Natural killer cell treated with Interleukin-12 subunit alpha and Interleukin-12 subunit beta and Interleukin-15 and Interleukin-18, amount 100 ng/mL, for 72 hours (primary cell): ENCODE results near the gene IPPK. TPM values are rescaled to one million over a fixed set of nuclear protein-coding genes. Genes with fewer than 3 reads are reported as not detected.

Experiments
- ATAC-seq, 2 donors: fragments of 150-1000 bp; cut with Tn5 transposase in 1 of 2; sonication (Bioruptor Pico), chemical (Tn5 transposase) in 1 of 2; 2 replicates each; pipeline ENCODE4 v1.10.0; 2021
- DNase-seq: peaks from one replicate; pipeline ENCODE4 v3.0.0; 2022; ENCODE audit warnings: low spot score
- H3K27ac Mint-ChIP-seq, 2 donors: 1 replicate in 1 of 2; 2 replicates in 1 of 2; pipeline ENCODE4 v1.8.0; 2022; ENCODE audit warnings: mixed read lengths in 2 of 2, mild to moderate bottlenecking in 1 of 2, moderate library complexity in 1 of 2
- H3K27me3 Mint-ChIP-seq, 2 donors: 1 replicate in 1 of 2; 2 replicates in 1 of 2; pipeline ENCODE4 v1.8.0; 2022; ENCODE audit warnings: mixed read lengths in 2 of 2
- H3K36me3 Mint-ChIP-seq: one replicate; pipeline ENCODE4 v1.8.0; 2022; ENCODE audit warnings: mixed read lengths
- H3K4me1 Mint-ChIP-seq, 2 donors: 1 replicate in 1 of 2; 2 replicates in 1 of 2; pipeline ENCODE4 v1.8.0; 2022; ENCODE audit warnings: low read depth in 2 of 2, mixed read lengths in 2 of 2, mild to moderate bottlenecking in 1 of 2
- H3K4me3 Mint-ChIP-seq: one replicate; pipeline ENCODE4 v1.8.0; 2022; ENCODE audit warnings: mixed read lengths
- H3K9me3 Mint-ChIP-seq: 2 replicates; pipeline ENCODE4 v1.8.0; 2022; ENCODE audit warnings: mixed read lengths
- total RNA-seq, 2 donors: library from RNA; stranded (reverse); gene quantifications; one replicate each; pipeline ENCODE4 v1.2.3, GENCODE V29; 2022

The IPPK gene, protein sequence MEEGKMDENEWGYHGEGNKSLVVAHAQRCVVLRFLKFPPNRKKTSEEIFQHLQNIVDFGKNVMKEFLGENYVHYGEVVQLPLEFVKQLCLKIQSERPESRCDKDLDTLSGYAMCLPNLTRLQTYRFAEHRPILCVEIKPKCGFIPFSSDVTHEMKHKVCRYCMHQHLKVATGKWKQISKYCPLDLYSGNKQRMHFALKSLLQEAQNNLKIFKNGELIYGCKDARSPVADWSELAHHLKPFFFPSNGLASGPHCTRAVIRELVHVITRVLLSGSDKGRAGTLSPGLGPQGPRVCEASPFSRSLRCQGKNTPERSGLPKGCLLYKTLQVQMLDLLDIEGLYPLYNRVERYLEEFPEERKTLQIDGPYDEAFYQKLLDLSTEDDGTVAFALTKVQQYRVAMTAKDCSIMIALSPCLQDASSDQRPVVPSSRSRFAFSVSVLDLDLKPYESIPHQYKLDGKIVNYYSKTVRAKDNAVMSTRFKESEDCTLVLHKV
- total RNA-seq: 10 to 100 TPM; 11.8 to 21.9 TPM

DNA sequence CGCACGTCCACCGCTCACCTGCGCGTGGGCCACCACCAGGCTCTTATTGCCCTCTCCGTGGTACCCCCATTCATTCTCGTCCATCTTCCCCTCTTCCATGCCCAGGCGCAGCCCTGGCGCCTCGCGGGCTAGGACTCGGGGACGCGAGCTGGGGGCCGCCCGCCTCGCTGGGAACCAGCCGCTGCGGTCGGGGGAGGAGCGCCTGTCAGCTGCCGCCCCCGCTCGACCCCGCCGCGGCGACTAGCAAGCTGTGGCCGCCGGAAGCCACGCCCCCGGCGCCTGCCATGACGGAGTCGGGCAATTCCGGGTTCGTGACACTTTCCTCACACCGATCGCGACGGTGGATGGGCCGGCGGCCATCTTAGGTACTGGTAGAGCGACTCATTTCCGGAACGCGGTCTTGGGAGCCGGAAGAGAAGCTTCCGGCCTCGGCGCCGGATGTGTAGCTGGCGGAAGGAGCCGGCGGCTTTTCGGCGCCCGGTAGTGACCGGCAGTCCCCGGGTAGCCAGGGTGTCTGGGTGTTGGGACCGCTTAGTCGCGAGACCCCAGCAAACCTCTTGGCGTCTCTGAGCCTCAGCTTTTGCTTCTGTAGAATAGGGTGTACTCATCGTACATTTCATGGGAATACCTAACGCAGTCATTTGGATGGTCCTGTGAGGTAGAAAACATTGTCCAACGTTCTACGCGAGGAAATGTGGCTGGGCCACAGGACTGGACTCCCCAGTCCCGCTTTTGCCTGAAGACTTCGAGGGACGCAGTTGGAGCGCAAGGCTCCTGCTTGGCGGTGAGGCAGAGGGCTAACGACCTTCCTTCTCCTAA lies at the start of gene IPPK:
TSS of gene IPPK (minus strand) at position 242 of the 819 bp plus-strand sequence. CDS start at position 99, 143 bp downstream.
- DNase-seq (peak; percentile 100), ATAC-seq (peak; percentile 96 to 98)
- H3K36me3 Mint-ChIP-seq: no peaks in the 10 kb centered on the region
- no peaks in the 10 kb centered on the region for H3K27me3 Mint-ChIP-seq
- H3K9me3 Mint-ChIP-seq: no peaks in the 10 kb centered on the region
- H3K4me1 Mint-ChIP-seq: peaks cover 28 to 30% of the 10 kb centered on the region in 2 donors
- H3K27ac Mint-ChIP-seq: peak within 1 kb of the TSS; percentile 82 to 96
- peak within 1 kb of the TSS; percentile 90 for H3K4me3 Mint-ChIP-seq

DNA sequence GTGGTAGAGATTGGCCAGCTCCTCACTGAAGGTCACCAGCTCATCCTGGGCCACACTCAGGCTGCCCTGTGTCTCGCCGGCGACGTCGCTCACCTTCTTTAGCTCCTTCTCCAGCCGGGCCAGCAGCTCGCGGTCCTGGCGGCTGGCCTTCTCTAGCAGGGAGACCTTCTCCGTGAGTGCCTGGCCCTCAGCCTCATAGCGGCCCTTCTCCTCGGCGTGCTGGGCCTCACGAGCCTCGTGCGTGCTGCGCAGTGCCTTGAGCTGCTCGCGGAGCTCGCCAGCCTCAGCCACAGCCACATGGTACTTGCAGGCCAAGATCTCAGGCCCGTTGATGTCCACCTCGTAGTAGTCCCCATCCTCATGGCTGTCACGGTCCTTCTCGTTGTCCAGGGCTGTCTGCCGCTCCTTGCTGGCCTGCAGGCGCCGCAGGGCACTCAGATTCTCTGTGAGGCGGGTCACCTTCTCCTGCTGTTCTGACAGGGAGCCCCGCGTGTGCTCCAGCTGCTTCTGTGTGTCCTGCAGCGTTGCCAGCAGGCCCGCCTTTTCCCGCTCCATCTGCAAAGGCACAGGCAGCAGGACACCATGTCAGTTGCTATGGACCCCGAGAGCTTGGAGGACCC lies 49.2 kb upstream of the IPPK start:
- Mint-ChIP-seq H3K4me1 (peaks cover 12 to 14% of the 10 kb centered on the region in 2 donors), H3K9me3 (no peaks in the 10 kb centered on the region), H3K36me3 (no peaks in the 10 kb centered on the region), H3K4me3 (no peak overlapping the region), H3K27ac (no peak overlapping the region), H3K27me3 (no peaks in the 10 kb centered on the region)
- DNase-seq (no peak), ATAC-seq (no peak)

DNA sequence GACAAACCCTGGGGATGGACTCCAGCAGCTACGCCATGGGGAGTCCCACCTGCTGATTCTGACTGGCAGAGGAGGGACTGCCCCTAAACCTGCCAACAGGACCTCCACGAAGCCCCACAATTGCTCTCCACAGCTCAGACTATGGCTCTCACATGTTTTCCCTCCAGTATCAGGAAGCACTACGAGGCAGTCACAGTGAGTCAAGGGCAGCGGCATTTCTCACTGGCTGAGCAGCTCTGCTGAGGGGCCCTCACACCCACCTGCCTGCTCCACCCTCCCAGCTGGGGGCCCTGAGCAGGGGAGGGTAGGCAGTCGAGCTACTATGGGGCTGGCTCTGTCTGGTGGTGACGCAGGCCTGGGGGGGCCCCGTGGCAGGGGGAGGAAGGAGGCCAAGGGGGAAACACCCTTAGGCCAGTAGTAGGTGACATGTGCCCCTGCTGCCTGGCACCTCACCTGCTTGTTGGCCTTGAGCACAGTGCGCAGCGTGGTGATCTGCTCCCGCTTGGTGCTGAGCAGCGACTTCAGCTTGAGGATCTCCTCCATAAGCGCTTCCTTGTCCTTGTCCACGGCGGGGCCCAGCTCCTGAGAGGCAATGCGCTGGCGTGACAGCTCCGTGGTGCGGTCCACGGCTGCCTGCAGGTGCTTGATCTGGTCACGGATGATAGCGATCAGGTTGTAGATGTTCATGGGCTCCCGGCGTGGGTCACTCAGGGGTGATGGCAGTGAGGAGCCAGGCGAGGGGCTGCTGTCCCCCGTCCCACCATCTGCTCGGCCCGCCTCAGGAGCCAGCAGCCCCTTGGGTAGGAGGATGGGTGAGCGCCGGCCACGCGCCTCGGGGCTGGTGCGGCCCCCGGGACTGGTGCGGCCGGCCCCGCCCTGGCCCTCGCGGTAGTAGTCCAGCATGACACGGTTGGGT lies 48.4 kb upstream of the IPPK start:
- DNase-seq (no peak), ATAC-seq (no peak)
- Mint-ChIP-seq H3K4me1 (peaks cover 9 to 11% of the 10 kb centered on the region in 2 donors), H3K4me3 (no peak overlapping the region), H3K27ac (no peak overlapping the region), H3K27me3 (no peaks in the 10 kb centered on the region), H3K36me3 (no peaks in the 10 kb centered on the region), H3K9me3 (no peaks in the 10 kb centered on the region)

DNA sequence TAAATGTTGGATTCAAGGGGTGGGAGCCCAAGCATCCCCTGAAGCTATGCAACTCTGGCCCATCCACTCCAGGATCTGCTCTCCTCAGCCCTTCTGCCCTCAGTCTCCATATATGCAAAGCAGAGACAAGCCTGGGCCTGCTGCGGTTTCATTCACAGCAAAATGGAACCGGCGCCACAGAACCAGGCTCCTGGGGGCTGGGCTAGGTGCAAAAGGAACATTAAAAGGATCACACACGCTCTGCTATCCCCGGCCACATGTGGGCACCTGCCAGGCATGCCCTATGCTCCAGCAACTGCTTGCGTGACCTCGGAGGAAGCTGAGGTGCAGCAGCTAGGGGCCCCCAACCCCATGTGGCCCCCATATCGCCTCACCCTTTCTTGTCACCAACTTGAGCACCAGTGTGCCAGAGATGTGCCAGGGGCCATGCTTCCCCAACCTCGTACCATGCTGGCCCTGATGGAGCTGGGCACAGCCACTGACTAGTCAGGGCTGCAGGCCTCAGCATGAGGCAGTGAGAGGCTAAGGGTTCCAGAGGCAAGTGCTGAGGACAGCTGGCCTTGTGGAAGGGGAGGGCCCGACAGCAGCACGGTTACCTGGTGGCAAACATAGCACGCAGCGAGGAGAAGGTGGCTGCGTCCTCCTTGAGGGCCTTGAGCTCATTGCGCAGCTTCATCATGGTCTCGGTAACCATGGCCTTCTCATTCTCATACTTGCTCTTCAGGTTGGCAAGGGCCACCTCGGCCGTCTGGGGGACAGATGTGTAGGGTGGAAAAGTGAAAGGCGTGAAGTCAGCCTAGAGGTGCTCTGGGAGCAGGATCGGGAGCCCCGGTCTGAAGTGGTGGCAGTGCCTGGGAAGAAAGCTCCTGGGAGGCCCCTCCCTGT lies 47.5 kb upstream of the IPPK start:
- Mint-ChIP-seq H3K36me3 (no peaks in the 10 kb centered on the region), H3K4me1 (peaks cover 12 to 14% of the 10 kb centered on the region in 2 donors), H3K27me3 (no peaks in the 10 kb centered on the region), H3K9me3 (no peaks in the 10 kb centered on the region), H3K4me3 (no peak overlapping the region), H3K27ac (no peak overlapping the region)
- no peak for DNase-seq
- ATAC-seq: no peak

DNA sequence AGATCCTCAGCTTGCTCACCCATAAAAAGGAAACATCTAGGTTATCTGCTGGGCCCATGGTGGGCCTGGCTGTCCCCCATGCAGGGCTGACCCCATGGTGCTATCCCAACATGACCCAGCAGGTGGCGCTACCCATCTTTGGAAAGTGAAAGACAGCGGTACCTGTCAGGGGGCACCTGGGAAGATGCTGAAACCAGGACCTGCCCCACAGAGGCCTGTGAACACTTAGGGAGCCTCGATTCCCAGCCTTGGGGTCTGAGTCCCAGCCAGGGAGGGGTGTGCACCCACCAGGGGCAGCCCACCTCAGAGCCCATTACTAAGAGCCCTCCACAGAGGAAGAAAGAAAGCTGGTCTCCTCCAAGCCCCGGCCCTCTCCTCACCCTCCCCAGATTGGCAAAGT lies 46.6 kb upstream of the IPPK start:
- Mint-ChIP-seq H3K9me3 (no peaks in the 10 kb centered on the region), H3K27me3 (no peaks in the 10 kb centered on the region), H3K4me1 (peaks cover 15 to 23% of the 10 kb centered on the region in 2 donors), H3K27ac (no peak overlapping the region), H3K4me3 (no peak overlapping the region), H3K36me3 (no peaks in the 10 kb centered on the region)
- DNase-seq (peak; percentile 74), ATAC-seq (peak; percentile 68 to 73)

DNA sequence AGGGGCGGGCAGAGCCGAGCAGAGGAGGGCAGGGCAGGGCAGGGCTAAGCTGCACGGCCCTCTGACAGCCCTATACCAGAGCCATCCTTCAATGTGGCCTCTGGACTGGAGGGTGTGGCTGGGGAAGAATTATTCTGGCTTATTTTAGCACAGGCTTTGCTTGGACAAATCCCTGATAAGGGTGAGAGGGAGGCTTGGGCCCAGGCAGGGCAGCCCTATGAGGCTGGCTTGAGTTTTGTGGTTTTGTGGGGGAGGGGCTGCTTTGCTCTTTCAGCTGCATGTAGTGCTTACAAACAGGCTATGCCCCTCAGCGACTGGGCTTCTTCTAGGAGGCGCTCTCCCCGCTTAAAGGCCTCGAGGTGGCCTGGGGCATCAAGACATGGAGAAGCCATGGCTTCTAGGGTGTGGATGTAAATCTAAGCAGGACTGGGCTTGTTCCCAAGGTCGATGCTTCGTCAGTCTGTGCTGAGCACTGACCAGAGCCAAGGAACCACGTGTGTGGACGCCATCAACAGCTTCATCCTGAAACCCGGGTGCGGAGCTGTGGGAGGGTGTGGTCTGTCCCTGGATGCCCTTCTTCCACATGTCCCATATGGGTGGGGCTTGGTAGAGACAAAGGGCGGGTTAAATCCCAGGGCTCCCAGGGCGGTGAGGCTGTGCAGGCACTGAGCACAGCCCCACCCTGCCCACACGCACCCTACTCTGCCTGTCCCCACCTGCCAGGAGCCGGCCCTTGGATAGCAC lies 45.7 kb upstream of the IPPK start:
- H3K9me3 Mint-ChIP-seq: no peaks in the 10 kb centered on the region
- no peak overlapping the region for H3K4me3 Mint-ChIP-seq
- no peak for DNase-seq
- H3K27ac Mint-ChIP-seq: no peak overlapping the region
- H3K27me3 Mint-ChIP-seq: no peaks in the 10 kb centered on the region
- peaks cover 10 to 19% of the 10 kb centered on the region in 2 donors for H3K4me1 Mint-ChIP-seq
- ATAC-seq: no peak
- no peaks in the 10 kb centered on the region for H3K36me3 Mint-ChIP-seq

DNA sequence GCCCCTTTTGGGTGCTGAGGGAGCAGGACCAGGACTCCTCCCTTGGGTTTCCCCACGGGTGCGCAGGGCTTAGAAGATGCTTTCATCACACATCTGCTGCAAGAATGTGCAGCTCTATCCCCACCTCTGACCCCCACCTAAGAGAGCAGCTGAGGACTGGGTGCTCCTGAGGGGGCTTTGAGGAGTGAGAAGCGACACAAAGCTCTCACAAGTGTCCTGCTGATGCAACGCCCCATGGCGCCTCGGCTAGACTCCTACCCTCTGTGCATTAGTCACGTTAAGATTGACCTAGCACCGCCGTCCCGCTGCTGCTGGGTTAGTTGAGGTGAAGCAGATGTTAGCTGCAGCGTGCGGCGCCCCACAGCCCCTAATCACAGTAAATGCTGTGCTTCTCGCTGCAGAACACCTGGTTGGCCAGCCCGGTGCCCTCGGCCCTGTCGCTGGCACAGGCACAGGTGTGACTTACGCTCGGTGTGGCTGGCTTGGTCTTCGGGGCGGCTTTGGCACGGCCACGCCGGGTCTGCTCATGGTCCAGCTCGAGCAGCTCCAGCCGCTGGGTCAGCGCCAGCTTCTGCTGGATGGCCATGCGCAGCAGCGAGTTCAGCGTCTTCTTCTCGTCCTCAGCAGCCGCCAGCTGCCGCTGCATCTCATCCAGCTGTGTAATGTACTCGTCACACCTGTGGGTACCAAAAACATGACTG lies 45.0 kb upstream of the IPPK start:
- no peak overlapping the region for H3K4me3 Mint-ChIP-seq
- no peaks in the 10 kb centered on the region for H3K9me3 Mint-ChIP-seq
- no peak overlapping the region for H3K27ac Mint-ChIP-seq
- H3K27me3 Mint-ChIP-seq: no peaks in the 10 kb centered on the region
- no peak for DNase-seq
- H3K36me3 Mint-ChIP-seq: no peaks in the 10 kb centered on the region
- peaks cover 10 to 18% of the 10 kb centered on the region in 2 donors for H3K4me1 Mint-ChIP-seq
- no peak for ATAC-seq

DNA sequence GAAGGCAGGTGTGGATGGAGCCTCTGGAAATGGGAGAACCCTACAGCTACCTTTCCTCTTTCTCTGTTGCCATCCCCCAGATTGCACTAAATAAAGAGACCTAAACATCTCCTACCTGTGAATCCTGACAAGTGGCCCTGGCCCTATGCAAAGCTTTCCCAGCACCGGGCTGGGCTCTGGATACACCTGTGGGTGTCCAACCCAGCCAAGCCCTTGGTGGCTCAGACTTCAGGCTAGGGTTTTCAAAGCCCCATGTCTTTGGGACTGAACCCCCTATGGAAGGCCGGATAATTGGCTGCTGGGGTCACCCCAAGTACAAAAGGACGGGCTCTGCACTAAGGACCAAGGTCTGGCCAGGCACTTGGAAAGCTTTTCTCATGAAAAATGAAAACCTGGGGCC lies 44.1 kb upstream of the IPPK start:
- Mint-ChIP-seq H3K4me1 (peaks cover 10 to 18% of the 10 kb centered on the region in 2 donors), H3K27me3 (no peaks in the 10 kb centered on the region), H3K9me3 (no peaks in the 10 kb centered on the region), H3K4me3 (no peak overlapping the region), H3K27ac (no peak overlapping the region), H3K36me3 (no peaks in the 10 kb centered on the region)
- no peak for DNase-seq
- ATAC-seq: no peak

DNA sequence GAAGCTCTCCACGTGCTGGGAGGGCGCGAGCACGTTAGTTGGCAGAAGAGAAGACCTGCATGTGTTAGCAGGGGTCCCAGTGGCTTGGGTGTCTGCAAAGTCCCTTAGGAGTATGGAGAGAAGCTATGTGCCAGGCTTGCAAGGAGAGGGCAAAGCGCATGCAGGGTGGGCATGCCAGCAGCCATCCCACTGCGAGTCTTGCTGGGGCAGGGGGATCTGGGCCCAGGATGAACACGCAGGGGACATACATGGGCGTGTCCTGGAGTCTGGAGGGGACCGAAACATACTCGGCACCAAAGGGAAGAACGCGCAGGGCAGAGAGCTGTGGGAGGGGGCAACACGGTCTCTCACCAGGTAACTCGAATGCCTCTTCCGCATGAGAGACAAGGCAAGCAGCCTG lies 43.6 kb upstream of the IPPK start:
- Mint-ChIP-seq H3K27me3 (no peaks in the 10 kb centered on the region), H3K27ac (peak overlapping the region in 1 of 2 donors; percentile 71), H3K4me1 (peaks cover 10 to 18% of the 10 kb centered on the region in 2 donors), H3K4me3 (no peak overlapping the region), H3K9me3 (no peaks in the 10 kb centered on the region), H3K36me3 (no peaks in the 10 kb centered on the region)
- ATAC-seq: no peak
- no peak for DNase-seq

DNA sequence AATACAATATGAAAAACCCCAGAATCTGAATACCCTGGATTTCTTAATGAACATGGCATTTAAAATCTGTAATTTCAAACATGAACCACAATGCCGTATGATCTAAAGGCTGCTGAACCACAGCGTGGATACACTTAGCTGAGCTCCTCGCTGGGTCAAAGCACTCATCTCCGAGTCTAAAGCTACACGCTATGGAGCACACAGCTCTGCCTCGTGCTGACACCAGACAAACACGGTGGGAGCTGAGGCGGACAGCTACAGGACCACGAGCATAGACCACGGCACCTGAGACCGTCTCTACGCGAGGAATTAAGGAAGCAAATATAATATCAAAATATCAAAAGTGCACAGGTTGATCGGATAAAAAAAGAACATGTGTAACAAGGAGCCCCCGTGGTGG lies 42.8 kb upstream of the IPPK start:
- no peaks in the 10 kb centered on the region for H3K36me3 Mint-ChIP-seq

DNA sequence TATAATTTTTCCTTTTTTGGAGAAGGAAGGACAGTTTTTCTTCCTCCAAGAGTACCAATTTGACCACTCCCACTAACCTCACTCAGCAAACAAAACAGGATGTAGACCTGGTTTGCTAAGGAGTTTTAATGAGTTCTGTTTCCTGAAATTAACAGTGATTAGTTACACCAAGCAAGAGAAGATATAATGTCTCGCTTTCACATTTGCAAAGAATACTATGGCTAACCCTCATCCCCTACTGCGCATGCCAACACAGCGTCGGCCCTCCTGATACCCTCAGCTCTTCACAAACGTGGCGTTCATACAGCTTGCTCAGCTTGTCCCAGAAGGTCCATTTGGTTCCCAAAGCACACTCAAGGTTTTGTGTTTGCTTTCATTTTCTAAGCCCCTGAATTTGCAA lies 41.9 kb upstream of the IPPK start:
- ATAC-seq (peak in 1 of 2 donors; percentile 37), DNase-seq (no peak)
- H3K4me1 Mint-ChIP-seq: peaks cover 13 to 18% of the 10 kb centered on the region in 2 donors
- H3K9me3 Mint-ChIP-seq: no peaks in the 10 kb centered on the region
- peak overlapping the region; percentile 53 for H3K4me3 Mint-ChIP-seq
- peak overlapping the region; percentile 55 to 71 for H3K27ac Mint-ChIP-seq
- H3K36me3 Mint-ChIP-seq: no peaks in the 10 kb centered on the region
- no peaks in the 10 kb centered on the region for H3K27me3 Mint-ChIP-seq

More for the DNA sequence above, 42.8 kb upstream of the IPPK start:
- peak overlapping the region; percentile 53 for H3K4me3 Mint-ChIP-seq
- peaks cover 10 to 18% of the 10 kb centered on the region in 2 donors for H3K4me1 Mint-ChIP-seq
- no peak for ATAC-seq
- H3K27ac Mint-ChIP-seq: peak overlapping the region; percentile 55 to 71
- H3K27me3 Mint-ChIP-seq: no peaks in the 10 kb centered on the region
- no peaks in the 10 kb centered on the region for H3K9me3 Mint-ChIP-seq
- DNase-seq: no peak
